Stimulated activated CD4-positive, alpha-beta T cell treated with anti-CD3 and anti-CD28 coated beads, TNF-alpha, amount 100 ng/mL, for 1 hour (primary cell): ENCODE data around the gene SGTA.
"Not testable (repeated sequence)": the region's sequence is repeated elsewhere in the genome, so short reads cannot be mapped to it uniquely, and the experiment has no call there.

Experiments
- DNase-seq, 3 donors: peaks; one replicate each; pipeline ENCODE4 v3.0.0-alpha.2; 2020; ENCODE audit warnings: low read depth in 3 of 3, low spot score in 1 of 3

The SGTA gene

DNA sequence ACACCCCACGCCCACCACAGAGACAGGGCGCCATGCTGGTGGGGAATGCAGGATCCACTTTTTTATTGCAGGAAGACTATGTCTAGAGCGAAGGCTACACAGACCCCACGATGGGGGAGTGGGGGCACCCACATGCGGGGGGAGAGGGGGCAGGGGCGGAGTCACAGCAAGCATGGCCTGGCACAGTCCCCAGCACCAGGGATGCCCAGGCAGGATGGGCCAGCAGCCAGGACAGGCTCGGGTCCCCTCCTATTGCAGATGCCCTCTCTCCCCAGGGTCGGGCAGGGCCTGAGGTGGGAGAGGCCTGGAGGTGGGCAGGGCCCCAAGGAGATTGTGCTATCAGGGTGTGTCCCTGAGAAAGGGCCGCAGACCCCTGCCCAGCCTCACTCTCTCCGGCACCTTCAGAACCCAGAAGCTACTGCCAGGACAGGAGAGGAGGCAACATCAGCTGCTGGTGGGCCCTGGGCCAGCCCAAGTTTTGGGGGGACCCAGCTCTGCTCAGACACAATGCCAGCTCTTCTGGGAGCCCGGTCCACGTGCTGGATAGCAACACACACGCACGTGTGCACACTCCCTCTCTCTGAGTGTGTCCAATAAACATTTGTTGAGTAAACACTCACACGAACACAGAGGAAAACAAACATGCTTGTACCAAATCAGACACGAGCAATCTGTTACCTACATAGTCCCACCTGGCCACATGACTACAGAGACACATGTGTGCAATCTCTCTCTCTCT, 68.4 kb downstream of the SGTA start:
- no peak for DNase-seq

DNA sequence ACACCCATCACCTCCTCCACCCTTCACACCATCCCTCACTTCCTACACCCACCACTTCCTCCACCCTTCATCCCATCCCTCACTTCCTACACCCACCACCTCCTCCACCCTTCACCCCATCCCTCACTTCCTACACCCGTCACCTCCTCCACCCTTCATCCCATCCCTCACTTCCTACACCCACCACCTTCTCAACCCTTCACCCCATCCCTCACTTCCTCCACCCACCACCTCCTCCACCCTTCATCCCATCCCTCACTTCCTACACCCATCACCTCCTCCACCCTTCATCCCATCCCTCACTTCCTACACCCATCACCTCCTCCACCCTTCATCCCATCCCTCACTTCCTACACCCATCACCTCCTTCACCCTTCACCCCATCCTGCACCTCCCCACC, 69.0 kb downstream of the SGTA start:
- not testable (repeated sequence) for DNase-seq

DNA sequence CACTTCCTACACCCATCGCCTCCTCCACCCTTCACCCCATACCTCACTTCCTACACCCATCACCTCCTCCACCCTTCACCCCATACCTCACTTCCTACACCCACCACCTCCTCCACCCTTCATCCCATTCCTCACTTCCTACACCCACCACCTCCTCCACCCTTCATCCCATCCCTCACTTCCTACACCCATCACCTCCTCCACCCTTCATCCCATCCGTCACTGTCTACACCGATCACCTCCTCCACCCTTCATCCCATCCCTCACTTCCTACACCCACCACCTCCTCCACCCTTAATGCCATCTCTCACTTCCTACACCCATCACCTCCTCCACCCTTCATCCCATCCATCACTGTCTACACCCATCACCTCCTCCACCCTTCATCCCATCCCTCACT, 69.9 kb downstream of the SGTA start:
- not testable (repeated sequence) for DNase-seq

DNA sequence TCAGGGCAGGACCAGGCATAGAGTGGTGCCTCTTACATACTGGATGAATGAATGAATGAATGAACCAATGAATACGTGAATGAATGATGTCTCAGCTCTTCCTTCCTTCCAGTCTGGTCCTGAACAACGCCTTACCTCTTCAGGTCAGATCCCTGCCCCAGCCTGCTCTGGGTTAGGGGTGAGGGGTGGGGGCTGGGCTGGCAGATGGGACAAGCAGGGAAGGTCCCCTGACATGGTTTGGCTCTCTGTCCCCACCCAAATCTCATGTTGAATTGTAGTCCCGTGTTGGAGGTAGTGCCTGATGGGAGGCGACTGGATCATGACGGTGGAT, 71.2 kb downstream of the SGTA start:
- DNase-seq = no peak

DNA sequence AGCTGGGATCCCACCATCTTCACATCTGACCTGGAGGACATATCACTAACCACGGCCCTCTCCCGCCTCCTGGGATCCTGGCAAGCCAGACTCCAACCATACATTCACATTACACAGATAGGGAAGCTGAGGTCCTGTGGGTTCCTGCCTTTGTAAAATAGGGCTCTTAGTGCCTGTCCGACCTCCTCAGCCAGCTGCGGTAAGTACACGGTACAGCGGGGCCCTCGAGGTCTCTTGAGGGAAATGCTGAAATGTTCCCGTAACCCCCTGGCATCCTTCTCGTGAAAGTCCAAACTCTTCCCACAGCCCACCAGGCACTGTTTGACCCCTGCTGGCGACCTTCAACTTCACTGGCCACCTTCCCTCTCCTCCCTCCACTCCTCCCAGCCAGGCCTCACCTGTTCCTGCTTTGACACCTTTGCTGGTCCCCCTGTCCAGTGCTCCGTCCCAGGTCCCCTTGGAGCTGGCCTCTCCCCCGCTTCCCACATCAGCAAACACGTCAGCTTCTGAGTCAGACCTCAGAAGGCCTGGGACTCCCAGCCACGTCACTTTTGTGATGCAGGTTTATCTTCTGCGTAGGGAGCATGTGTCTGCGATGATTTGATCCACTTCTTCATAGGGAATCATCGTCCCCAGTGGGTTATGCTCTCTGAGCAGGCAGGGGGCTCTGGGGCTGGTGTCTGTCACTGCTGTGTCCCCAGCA, 71.8 kb downstream of the SGTA start:
- no peak for DNase-seq

DNA sequence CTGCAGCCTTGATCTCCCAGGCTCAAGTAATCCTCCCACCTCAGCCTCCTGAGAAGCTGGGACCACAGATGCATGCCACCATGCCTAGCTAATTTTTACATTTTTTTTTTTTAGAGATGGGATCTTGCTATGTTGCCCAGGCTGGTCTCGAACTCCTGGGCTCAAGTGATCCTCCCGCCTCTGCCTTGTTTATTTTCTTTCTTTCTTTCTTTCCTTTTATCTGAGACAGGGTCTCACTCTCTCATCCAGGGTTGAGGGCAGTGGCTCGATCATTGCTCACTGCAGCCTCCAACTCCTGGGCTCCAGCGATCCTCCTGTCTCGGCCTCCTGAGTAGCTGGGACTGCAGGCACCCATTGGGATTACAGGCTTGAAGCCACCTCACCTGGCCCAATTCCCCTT, 76.8 kb downstream of the SGTA start:
- no peak for DNase-seq
